H1 (cell line): ENCODE measurements around the gene KCNJ5. TPM values are rescaled to one million over a fixed set of nuclear protein-coding genes. Genes with fewer than 3 reads are reported as not detected.

Experiments used
- ASH2L ChIP-seq: fragments of 200-600, 300-600 bp; sonication (generic); IDR thresholded peaks from one replicate; pipeline ENCODE4 v1.7.1; 2017; ENCODE audit warnings: low read length
- CTBP2 ChIP-seq: IDR thresholded peaks from 2 replicates; pipeline ENCODE4 v1.7.0; 2011; ENCODE audit warnings: borderline replicate concordance, mild to moderate bottlenecking, moderate library complexity, mixed read lengths, low read length; ENCODE audit not compliant: insufficient read depth, insufficient read length
- CTCF ChIP-seq, 3 experiments: IDR thresholded peaks; 1 replicate in 2 of 3; 2 replicates in 1 of 3; pipeline versions ENCODE4 v1.5.1 to v1.6.1; 2011; ENCODE audit warnings: low read length in 3 of 3, mild to moderate bottlenecking in 3 of 3, inconsistent platforms in 2 of 3, low read depth in 1 of 3, moderate library complexity in 1 of 3; ENCODE audit not compliant: insufficient read depth in 1 of 3; ENCODE audit errors: control extremely low read depth in 1 of 3
- EP300 ChIP-seq, 2 experiments: IDR thresholded peaks; 1 replicate in 1 of 2; 2 replicates in 1 of 2; pipeline ENCODE4 v1.6.1; 2011 to 2012; ENCODE audit warnings: low read depth in 2 of 2, low read length in 2 of 2, mild to moderate bottlenecking in 2 of 2, borderline replicate concordance in 1 of 2, inconsistent platforms in 1 of 2, moderate library complexity in 1 of 2
- RNF2 ChIP-seq: fragments of 200-900, 300-1000 bp; sonication (generic); IDR thresholded peaks from 2 replicates; pipeline ENCODE4 v1.7.1; 2016; ENCODE audit warnings: borderline replicate concordance, low read depth, mild to moderate bottlenecking, antibody characterized with exemption, low read length; ENCODE audit not compliant: poor library complexity, severe bottlenecking; ENCODE audit errors: missing control alignments
- polyA plus RNA-seq, 7 experiments: library from polyadenylated mRNA; depleted of rRNA in 3 of 7; stranded (reverse) in 5 of 7; unstranded in 2 of 7; fragments of >200 nt in 5 of 7; fragments of 200-250 nt in 2 of 7; gene quantifications; 1 replicate in 5 of 7; 2 replicates in 1 of 7; 4 replicates in 1 of 7; pipeline versions ENCODE4 v1.2.1 to v1.2.3, GENCODE V29; 2011 to 2013; ENCODE audit warnings: missing spikeins in 2 of 7, mixed read lengths in 2 of 7
- total RNA-seq: library from RNA; stranded (reverse); fragmentation: NEBNext Ultra II Directional; extraction: Animal tissue kit (Norgen Biotek cat#: 25700); gene quantifications from 2 replicates; pipeline ENCODE4 v1.2.1, GENCODE V29; 2021

Gene KCNJ5
- total and polyA plus RNA-seq, 2 of the 8 experiments (the other 6 are each of a cell fraction or from before 2014, with no cell fraction given), result 0.05 TPM; not detected in 1

- TF ChIP-seq CTBP2 (no peak), RNF2 (no peak), CTCF (IDR thresholded peaks at IDR 0.05; ENCODE audit: control extremely low read depth in 1 of 3, insufficient read depth in 1 of 3, low read depth in 1 of 3, low read length in 3 of 3) (no peak), ASH2L (no peak), EP300 (IDR thresholded peaks at IDR 0.05; ENCODE audit: borderline replicate concordance in 1 of 2, low read depth in 2 of 2, low read length in 2 of 2) (no peak)
Measured at GRCh38 chr11:128962896-128963295, 71.7 kb downstream of the KCNJ5 start (continued).
